ENCODE results near the gene DMAC2. TPM values are rescaled to one million over a fixed set of nuclear protein-coding genes. Genes with fewer than 3 reads are reported as not detected.
"Not testable (repeated sequence)": the region's sequence is repeated elsewhere in the genome, so short reads cannot be mapped to it uniquely, and the experiment has no call there.

The DMAC2 gene
- total RNA-seq, 4 donors from 2014 or later, result 41.3 to 62.0 (median 48.3) TPM

DNA sequence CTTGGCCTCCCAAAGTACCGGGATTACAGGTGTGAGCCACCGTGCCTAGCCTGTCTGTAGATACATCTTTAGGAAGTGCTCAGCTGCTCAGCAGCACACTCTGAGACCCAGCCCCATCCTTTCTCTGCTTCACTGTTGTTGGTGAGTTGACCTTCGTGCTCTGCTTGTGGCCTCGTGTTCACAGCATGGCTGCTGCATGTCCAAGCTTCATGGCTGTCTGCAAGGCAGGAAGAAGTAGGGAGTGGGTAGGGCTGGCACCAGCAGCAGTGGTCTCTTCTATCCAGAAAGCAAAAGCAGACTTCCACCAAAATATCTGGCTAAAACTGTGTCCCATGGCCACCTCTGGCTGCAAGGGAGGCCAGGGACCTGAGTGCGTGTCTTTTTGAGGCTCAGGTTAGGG is 26.8 kb downstream of the DMAC2 start:
- no peaks in the 10 kb centered on the region for H3K27me3 ChIP-seq
- DNase-seq, result no peak
- no peak overlapping the region for H3K27ac ChIP-seq
- H3K4me1 ChIP-seq, result peaks cover 0 to 41% (median 3%) of the 10 kb centered on the region in 4 donors
- H3K4me3 ChIP-seq, result no peak overlapping the region
- TF ChIP-seq, protein P1, sequence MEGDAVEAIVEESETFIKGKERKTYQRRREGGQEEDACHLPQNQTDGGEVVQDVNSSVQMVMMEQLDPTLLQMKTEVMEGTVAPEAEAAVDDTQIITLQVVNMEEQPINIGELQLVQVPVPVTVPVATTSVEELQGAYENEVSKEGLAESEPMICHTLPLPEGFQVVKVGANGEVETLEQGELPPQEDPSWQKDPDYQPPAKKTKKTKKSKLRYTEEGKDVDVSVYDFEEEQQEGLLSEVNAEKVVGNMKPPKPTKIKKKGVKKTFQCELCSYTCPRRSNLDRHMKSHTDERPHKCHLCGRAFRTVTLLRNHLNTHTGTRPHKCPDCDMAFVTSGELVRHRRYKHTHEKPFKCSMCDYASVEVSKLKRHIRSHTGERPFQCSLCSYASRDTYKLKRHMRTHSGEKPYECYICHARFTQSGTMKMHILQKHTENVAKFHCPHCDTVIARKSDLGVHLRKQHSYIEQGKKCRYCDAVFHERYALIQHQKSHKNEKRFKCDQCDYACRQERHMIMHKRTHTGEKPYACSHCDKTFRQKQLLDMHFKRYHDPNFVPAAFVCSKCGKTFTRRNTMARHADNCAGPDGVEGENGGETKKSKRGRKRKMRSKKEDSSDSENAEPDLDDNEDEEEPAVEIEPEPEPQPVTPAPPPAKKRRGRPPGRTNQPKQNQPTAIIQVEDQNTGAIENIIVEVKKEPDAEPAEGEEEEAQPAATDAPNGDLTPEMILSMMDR (IDR thresholded peaks at IDR 0.05), result no peak
- TF ChIP-seq POLR2A (IDR thresholded peaks at IDR 0.05), result no peak
- peaks cover 0 to 65% (median 0%) of the 10 kb centered on the region in 3 donors for H3K36me3 ChIP-seq
- H3K9me3 ChIP-seq, result no peaks in the 10 kb centered on the region

DNA sequence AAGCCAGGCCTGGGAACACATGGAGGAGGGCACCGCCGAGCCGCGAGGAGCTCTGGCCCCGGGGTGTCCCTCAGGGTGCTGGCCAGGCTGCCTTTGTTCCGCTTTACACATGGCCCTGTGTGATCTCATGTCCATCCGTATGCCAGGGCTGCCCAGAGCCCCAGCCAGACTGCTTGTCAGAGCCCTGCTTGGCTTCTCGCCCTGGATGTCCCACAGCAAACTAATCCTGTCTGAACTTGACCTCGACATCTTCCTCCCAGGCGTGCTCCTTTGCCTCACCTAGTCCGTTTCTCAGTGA is 27.8 kb downstream of the DMAC2 start:
- Histone ChIP-seq H3K4me3 (no peak overlapping the region), H3K36me3 (peaks cover 0 to 58% (median 0%) of the 10 kb centered on the region in 3 donors), H3K27ac (no peak overlapping the region), H3K27me3 (no peaks in the 10 kb centered on the region), H3K4me1 (peaks cover 0 to 42% (median 3%) of the 10 kb centered on the region in 4 donors), H3K9me3 (no peaks in the 10 kb centered on the region)
- TF ChIP-seq, protein P1 (IDR thresholded peaks at IDR 0.05), result no peak
- TF ChIP-seq POLR2A (IDR thresholded peaks at IDR 0.05), result no peak
- no peak for DNase-seq

DNA sequence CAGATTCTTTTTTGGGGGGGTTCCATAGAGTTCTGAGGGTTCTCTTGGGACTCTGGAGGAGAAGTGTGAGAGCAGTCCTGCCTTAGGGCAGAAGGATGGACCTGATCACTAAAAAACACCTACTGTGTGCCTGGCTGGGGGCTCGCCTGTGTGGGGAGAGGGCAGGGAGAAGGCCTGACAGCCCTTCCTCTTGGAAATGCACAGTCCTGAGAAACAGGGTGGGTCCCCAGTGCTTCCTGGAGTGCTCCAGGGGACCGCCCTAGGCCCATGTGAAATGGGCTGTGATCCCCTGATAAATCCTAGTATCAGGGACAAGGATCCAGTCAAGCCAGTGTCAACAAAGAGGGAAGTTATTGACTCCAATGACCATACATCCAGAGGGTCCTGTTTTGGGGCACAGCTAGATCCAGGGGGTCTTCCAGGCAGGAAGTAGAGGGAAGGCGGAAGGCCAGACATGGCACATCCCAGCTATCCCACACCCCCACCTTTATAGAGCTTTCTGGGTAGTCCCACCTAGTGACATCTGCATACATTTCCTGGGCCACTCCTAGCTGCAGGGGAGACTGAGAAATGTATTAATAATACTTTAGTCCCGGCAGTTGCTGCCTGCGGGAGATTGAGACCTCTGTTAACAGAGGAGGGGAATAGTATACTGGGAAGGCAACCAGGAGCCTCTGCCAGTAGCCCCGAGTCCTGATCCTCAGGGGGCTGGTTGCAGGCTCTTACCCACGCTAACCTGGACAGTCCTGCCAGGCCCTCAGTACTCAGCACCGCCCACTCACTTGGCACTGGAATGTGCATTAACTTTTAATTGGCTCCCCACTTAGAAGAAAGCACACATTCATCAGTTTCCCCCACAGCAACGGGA is 28.4 kb downstream of the DMAC2 start:
- Histone ChIP-seq H3K27me3 (no peaks in the 10 kb centered on the region), H3K4me1 (peaks cover 0 to 42% (median 3%) of the 10 kb centered on the region in 4 donors), H3K36me3 (peaks cover 0 to 52% (median 0%) of the 10 kb centered on the region in 3 donors), H3K9me3 (no peaks in the 10 kb centered on the region), H3K4me3 (no peak overlapping the region), H3K27ac (no peak overlapping the region)
- DNase-seq, result no peak
- TF ChIP-seq, protein P1 (IDR thresholded peaks at IDR 0.05), result no peak
- TF ChIP-seq POLR2A (IDR thresholded peaks at IDR 0.05), result no peak

DNA sequence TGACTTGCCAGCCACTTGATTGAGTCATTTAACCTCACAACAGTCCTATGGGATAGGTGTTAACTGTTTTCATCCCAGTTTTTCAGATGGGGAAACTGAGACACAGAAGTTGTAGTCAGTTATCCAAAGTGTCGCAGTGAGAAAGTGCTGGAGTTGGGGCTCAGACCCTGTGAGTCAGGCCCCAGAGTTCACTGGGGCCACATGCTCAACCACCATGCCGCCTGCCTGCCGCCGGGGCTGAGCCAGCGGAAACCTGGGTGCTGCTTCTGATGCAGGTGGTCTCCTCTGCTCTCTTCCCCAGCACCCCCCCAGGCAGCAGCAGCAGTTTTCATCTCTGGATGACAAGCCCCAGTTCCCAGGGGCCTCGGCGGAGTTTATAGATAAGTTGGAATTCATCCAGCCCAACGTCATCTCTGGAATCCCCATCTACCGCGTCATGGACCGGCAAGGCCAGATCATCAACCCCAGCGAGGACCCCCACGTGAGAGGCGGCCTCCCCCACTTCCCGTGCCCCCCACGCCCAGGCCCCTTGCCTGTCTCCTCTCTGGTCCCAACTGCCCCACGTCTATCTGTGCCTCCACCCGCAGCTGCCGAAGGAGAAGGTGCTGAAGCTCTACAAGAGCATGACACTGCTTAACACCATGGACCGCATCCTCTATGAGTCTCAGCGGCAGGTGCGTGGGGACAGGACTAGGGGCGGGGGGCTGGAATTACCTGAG is 29.2 kb downstream of the DMAC2 start:
- DNase-seq, result no peak
- H3K36me3 ChIP-seq, result peaks cover 0 to 49% (median 0%) of the 10 kb centered on the region in 3 donors
- H3K4me1 ChIP-seq, result peaks cover 0 to 41% (median 3%) of the 10 kb centered on the region in 4 donors
- peak overlapping the region in 1 of 4 donors; percentile 39 for H3K27ac ChIP-seq
- H3K4me3 ChIP-seq, result no peak overlapping the region
- no peak for TF ChIP-seq POLR2A (IDR thresholded peaks at IDR 0.05)
- TF ChIP-seq, protein P1 (IDR thresholded peaks at IDR 0.05), result no peak
- no peaks in the 10 kb centered on the region for H3K27me3 ChIP-seq
- no peaks in the 10 kb centered on the region for H3K9me3 ChIP-seq

DNA sequence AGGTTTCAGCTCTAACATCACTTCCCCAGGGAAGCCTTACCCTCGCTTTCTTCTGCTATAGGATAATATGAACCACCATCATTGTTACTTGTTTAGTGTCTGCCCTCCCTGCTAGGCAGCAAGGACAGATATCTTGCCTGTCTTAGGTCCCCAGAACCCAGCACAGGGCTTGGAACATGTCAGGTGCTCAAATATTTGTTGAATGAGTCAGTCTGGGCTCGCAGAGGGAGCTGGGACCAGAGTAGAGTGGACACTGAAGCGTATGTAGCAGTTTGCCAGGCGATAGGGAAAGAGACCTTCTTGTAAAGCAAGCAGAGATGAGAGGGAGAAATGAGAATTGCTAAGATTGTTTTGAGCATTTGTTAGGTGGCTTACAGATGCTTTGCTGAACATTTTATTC is 30.4 kb downstream of the DMAC2 start:
- no peak overlapping the region for H3K4me3 ChIP-seq
- no peaks in the 10 kb centered on the region for H3K9me3 ChIP-seq
- H3K27me3 ChIP-seq, result no peaks in the 10 kb centered on the region
- H3K36me3 ChIP-seq, result peaks cover 0 to 37% (median 0%) of the 10 kb centered on the region in 3 donors
- H3K4me1 ChIP-seq, result peaks cover 0 to 29% (median 3%) of the 10 kb centered on the region in 4 donors
- DNase-seq, result no peak
- H3K27ac ChIP-seq, result peak overlapping the region in 2 of 4 donors; percentile 14 to 17
- TF ChIP-seq, protein P1 (IDR thresholded peaks at IDR 0.05), result no peak
- no peak for TF ChIP-seq POLR2A (IDR thresholded peaks at IDR 0.05)

DNA sequence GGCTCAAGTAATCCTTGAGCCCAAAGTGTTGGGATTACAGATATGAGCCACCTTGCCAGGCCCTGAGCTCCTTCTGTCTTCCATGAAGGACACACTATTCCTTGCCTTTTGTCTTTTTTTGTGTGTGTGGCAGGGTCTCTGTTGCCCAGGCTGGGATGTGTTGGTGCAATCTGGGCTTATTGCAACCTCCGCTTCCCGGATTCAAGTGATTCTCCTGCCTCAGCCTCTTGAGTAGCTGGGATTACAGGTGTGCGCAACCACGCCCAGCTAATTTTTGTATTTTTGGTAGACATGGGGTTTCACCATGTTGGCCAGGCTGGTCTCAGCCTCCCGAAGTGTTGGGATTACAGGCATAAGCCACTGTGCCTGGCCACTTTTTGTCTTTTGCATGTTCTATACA is 30.9 kb downstream of the DMAC2 start:
- H3K9me3 ChIP-seq, H3K4me3 ChIP-seq, H3K27me3 ChIP-seq, DNase-seq: not testable (repeated sequence)
- peak overlapping the region in 2 of 4 donors; percentile 14 to 17 for H3K27ac ChIP-seq
- H3K4me1 ChIP-seq, result peaks cover 0 to 29% (median 3%) of the 10 kb centered on the region in 4 donors
- H3K36me3 ChIP-seq, result peaks cover 0 to 32% (median 0%) of the 10 kb centered on the region in 3 donors
